Measurements from ENCODE around the gene KRT85. TPM values are rescaled to one million over a fixed set of nuclear protein-coding genes. Genes with fewer than 3 reads are reported as not detected.

The KRT85 gene
- total and polyA plus RNA-seq, 4 donors, result not detected

- DNase-seq, result no peak
- 71 to 81% methylated on average over 1 of the region's 1 CpG for WGBS, 2 donors
- Histone ChIP-seq H3K36me3 (ENCODE audit: control insufficient read depth in 4 of 4, insufficient read depth in 4 of 4, low read length in 4 of 4) (no peaks in the 10 kb centered on the region), H3K9me3 (ENCODE audit: control insufficient read depth in 4 of 4, insufficient read depth in 3 of 4, low read length in 3 of 4) (peaks cover 0 to 10% (median 3%) of the 10 kb centered on the region in 4 donors), H3K4me1 (ENCODE audit: control insufficient read depth in 5 of 5, insufficient read depth in 5 of 5, low read length in 5 of 5) (no peaks in the 10 kb centered on the region), H3K9ac (ENCODE audit: insufficient read depth in 1 of 2, low read length in 2 of 2) (no peak overlapping the region), H3K4me3 (no peak overlapping the region), H3K27me3 (ENCODE audit: control insufficient read depth in 3 of 3, insufficient read depth in 3 of 3, low read length in 2 of 3) (no peaks in the 10 kb centered on the region), H3K27ac (ENCODE audit: low read depth in 1 of 2, low read length in 1 of 2) (no peak overlapping the region)
- no peak for TF ChIP-seq CTCF (IDR thresholded peaks at IDR 0.05; ENCODE audit: control extremely low read depth, extremely low read depth)
- ATAC-seq (ENCODE audit: insufficient read depth, low FRiP score), result no peak
These were observed 30.2 kb downstream of the KRT85 start for GRCh38 chr12:52337054-52337453.

GRCh38 chr12:52336641-52337040 lies 30.6 kb downstream of the KRT85 start:
- no peak overlapping the region for H3K9ac ChIP-seq (ENCODE audit: insufficient read depth in 1 of 2, low read length in 2 of 2)
- H3K27ac ChIP-seq (ENCODE audit: low read depth in 1 of 2, low read length in 1 of 2), result no peak overlapping the region
- H3K9me3 ChIP-seq (ENCODE audit: control insufficient read depth in 4 of 4, insufficient read depth in 3 of 4, low read length in 3 of 4), result peaks cover 0 to 10% (median 3%) of the 10 kb centered on the region in 4 donors
- DNase-seq, result no peak
- no peaks in the 10 kb centered on the region for H3K4me1 ChIP-seq (ENCODE audit: control insufficient read depth in 5 of 5, insufficient read depth in 5 of 5, low read length in 5 of 5)
- ATAC-seq (ENCODE audit: insufficient read depth, low FRiP score), result no peak
- 83 to 94% methylated on average over 2 of the region's 2 CpGs for WGBS, 2 donors
- H3K36me3 ChIP-seq (ENCODE audit: control insufficient read depth in 4 of 4, insufficient read depth in 4 of 4, low read length in 4 of 4), result no peaks in the 10 kb centered on the region
- no peak for TF ChIP-seq CTCF (IDR thresholded peaks at IDR 0.05; ENCODE audit: control extremely low read depth, extremely low read depth)
- H3K27me3 ChIP-seq (ENCODE audit: control insufficient read depth in 3 of 3, insufficient read depth in 3 of 3, low read length in 2 of 3), result no peaks in the 10 kb centered on the region
- no peak overlapping the region for H3K4me3 ChIP-seq

GRCh38 chr12:52335598-52336262 lies 31.6 kb downstream of the KRT85 start:
- Histone ChIP-seq H3K9me3 (ENCODE audit: control insufficient read depth in 4 of 4, insufficient read depth in 3 of 4, low read length in 3 of 4) (peaks cover 0 to 10% (median 3%) of the 10 kb centered on the region in 4 donors), H3K27ac (ENCODE audit: low read depth in 1 of 2, low read length in 1 of 2) (no peak overlapping the region), H3K27me3 (ENCODE audit: control insufficient read depth in 3 of 3, insufficient read depth in 3 of 3, low read length in 2 of 3) (no peaks in the 10 kb centered on the region), H3K36me3 (ENCODE audit: control insufficient read depth in 4 of 4, insufficient read depth in 4 of 4, low read length in 4 of 4) (no peaks in the 10 kb centered on the region), H3K4me3 (no peak overlapping the region), H3K9ac (ENCODE audit: insufficient read depth in 1 of 2, low read length in 2 of 2) (no peak overlapping the region), H3K4me1 (ENCODE audit: control insufficient read depth in 5 of 5, insufficient read depth in 5 of 5, low read length in 5 of 5) (no peaks in the 10 kb centered on the region)
- DNase-seq, result no peak
- WGBS, 2 donors, result 87 to 90% methylated on average over 4 of the region's 4 CpGs
- no peak for TF ChIP-seq CTCF (IDR thresholded peaks at IDR 0.05; ENCODE audit: control extremely low read depth, extremely low read depth)
- no peak for ATAC-seq (ENCODE audit: insufficient read depth, low FRiP score)

GRCh38 chr12:52334185-52334584 lies 33.1 kb downstream of the KRT85 start:
- Histone ChIP-seq H3K4me1 (ENCODE audit: control insufficient read depth in 5 of 5, insufficient read depth in 5 of 5, low read length in 5 of 5) (no peaks in the 10 kb centered on the region), H3K9ac (ENCODE audit: insufficient read depth in 1 of 2, low read length in 2 of 2) (no peak overlapping the region), H3K27ac (ENCODE audit: low read depth in 1 of 2, low read length in 1 of 2) (no peak overlapping the region), H3K4me3 (no peak overlapping the region), H3K27me3 (ENCODE audit: control insufficient read depth in 3 of 3, insufficient read depth in 3 of 3, low read length in 2 of 3) (no peaks in the 10 kb centered on the region), H3K36me3 (ENCODE audit: control insufficient read depth in 4 of 4, insufficient read depth in 4 of 4, low read length in 4 of 4) (no peaks in the 10 kb centered on the region), H3K9me3 (ENCODE audit: control insufficient read depth in 4 of 4, insufficient read depth in 3 of 4, low read length in 3 of 4) (peaks cover 0 to 10% (median 3%) of the 10 kb centered on the region in 4 donors)
- ATAC-seq (ENCODE audit: insufficient read depth, low FRiP score), result no peak
- 87 to 89% methylated on average over 3 of the region's 3 CpGs for whole genome bisulfite sequencing, 2 donors
- no peak for TF ChIP-seq CTCF (IDR thresholded peaks at IDR 0.05; ENCODE audit: control extremely low read depth, extremely low read depth)
- DNase-seq, result no peak

Measured in lung (tissue), 12 donors.